B cell (primary cell): ENCODE data around the gene NFKBIZ.

Experiments used
- EZH2 ChIP-seq: IDR thresholded peaks from 2 replicates; pipeline ENCODE4 v1.6.1; 2012; ENCODE audit warnings: borderline replicate concordance, low read depth, mild to moderate bottlenecking, moderate library complexity, low read length; ENCODE audit not compliant: insufficient read depth, poor library complexity, severe bottlenecking
- TF ChIP-seq, protein P1 (sequence below): fragments of 200-600 bp; IDR thresholded peaks from one replicate; pipeline ENCODE4 v1.8.0; 2022; ENCODE audit warnings: antibody characterized with exemption, mild to moderate bottlenecking

DNA sequence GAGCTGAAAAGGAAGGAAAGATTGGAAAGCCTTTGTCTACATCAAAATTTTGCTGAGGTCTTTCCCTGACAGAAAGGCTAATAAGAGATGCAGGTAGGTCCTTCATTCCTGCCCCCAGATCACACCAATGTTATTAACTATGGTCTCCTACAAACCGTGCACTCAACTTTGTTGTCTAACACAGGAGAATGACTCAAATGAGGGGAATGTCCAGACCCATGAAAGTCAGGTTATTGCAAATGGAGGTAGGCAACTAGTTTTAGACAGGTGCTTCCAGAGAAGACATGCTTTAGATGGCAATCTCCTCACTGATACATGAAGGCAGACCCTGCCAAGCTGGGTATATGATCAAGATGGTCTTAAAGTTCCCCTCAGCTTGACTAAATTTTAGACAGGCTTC lies 51.0 kb downstream of the NFKBIZ start:
- TF ChIP-seq, protein P1, sequence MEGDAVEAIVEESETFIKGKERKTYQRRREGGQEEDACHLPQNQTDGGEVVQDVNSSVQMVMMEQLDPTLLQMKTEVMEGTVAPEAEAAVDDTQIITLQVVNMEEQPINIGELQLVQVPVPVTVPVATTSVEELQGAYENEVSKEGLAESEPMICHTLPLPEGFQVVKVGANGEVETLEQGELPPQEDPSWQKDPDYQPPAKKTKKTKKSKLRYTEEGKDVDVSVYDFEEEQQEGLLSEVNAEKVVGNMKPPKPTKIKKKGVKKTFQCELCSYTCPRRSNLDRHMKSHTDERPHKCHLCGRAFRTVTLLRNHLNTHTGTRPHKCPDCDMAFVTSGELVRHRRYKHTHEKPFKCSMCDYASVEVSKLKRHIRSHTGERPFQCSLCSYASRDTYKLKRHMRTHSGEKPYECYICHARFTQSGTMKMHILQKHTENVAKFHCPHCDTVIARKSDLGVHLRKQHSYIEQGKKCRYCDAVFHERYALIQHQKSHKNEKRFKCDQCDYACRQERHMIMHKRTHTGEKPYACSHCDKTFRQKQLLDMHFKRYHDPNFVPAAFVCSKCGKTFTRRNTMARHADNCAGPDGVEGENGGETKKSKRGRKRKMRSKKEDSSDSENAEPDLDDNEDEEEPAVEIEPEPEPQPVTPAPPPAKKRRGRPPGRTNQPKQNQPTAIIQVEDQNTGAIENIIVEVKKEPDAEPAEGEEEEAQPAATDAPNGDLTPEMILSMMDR, result no peak
- TF ChIP-seq EZH2, result no peak
